K562 (cell line): ENCODE measurements around the gene PDIA3. TPM values are rescaled to one million over a fixed set of nuclear protein-coding genes. Genes with fewer than 3 reads are reported as not detected.

Experiments used
- CCAR2 ChIP-seq: fragments of 200-400 bp; formaldehyde crosslinking; IDR thresholded peaks from 2 replicates; pipeline ENCODE4 v1.6.1; 2017; ENCODE audit warnings: mild to moderate bottlenecking, low read depth, low read length
- HDGF ChIP-seq: fragments of 450-650 bp; IDR thresholded peaks from 2 replicates; pipeline ENCODE4 v1.6.1; 2016
- KLF1 ChIP-seq: fragments of 450-650 bp; IDR thresholded peaks from 2 replicates; pipeline ENCODE4 v1.6.1; 2016; ENCODE audit warnings: missing genetic modification characterization, missing compliant biosample characterization
- MBD2 ChIP-seq: sonication (generic); IDR thresholded peaks from 2 replicates; pipeline ENCODE4 v1.6.1; 2016; ENCODE audit warnings: low read depth, borderline replicate concordance
- NR2C2 ChIP-seq, 2 experiments: fragments of 200-800 bp in 1 of 2; sonication (Bioruptor generic) in 1 of 2; sonication (generic) in 1 of 2; formaldehyde crosslinking in 1 of 2; IDR thresholded peaks; 2 replicates each; pipeline versions ENCODE4 v1.6.1 to v1.8.0; 2016 to 2022; ENCODE audit warnings: mild to moderate bottlenecking in 1 of 2, missing compliant biosample characterization in 1 of 2, missing genetic modification characterization in 1 of 2, missing genetic modification reagents in 1 of 2
- OTX1 ChIP-seq: fragments of 450-650 bp; formaldehyde crosslinking; IDR thresholded peaks from 2 replicates; pipeline ENCODE4 v1.4.0; 2022; ENCODE audit warnings: mild to moderate bottlenecking
- RBFOX2 ChIP-seq: fragments of 200-400 bp; formaldehyde crosslinking; IDR thresholded peaks from 2 replicates; pipeline ENCODE4 v1.6.1; 2017; ENCODE audit warnings: low read depth, mild to moderate bottlenecking, low read length, moderate library complexity
- SLC30A9 ChIP-seq: fragments of 250-450 bp; sonication (Bioruptor Pico); IDR thresholded peaks from 2 replicates; pipeline ENCODE4 v1.8.0; 2022; ENCODE audit warnings: mild to moderate bottlenecking, moderate library complexity
- TARDBP ChIP-seq: fragments of 450-650 bp; IDR thresholded peaks from 2 replicates; pipeline ENCODE4 v1.6.1; 2016
- TRIM28 ChIP-seq: fragments of 450-650 bp; IDR thresholded peaks from 2 replicates; pipeline ENCODE4 v1.6.1; 2017
- ZEB2 ChIP-seq: fragments of 450-650 bp; IDR thresholded peaks from 2 replicates; pipeline ENCODE4 v1.6.1; 2016
- ZNF589 ChIP-seq: fragments of 200-800 bp; sonication (Bioruptor generic); IDR thresholded peaks from 2 replicates; pipeline ENCODE4 v1.6.1; 2016; ENCODE audit warnings: low read depth, missing genetic modification characterization, missing compliant biosample characterization
- polyA plus RNA-seq, 8 experiments: library from polyadenylated mRNA; depleted of rRNA in 4 of 8; stranded (reverse) in 5 of 8; unstranded in 3 of 8; fragments of >200 nt; fragmentation: Nextera tagmentation in 2 of 8; fragmentation: Illumina TruSeq in 1 of 8; extraction: Ambion mirVana in 2 of 8; extraction: Trizol in 1 of 8; gene quantifications; 2 replicates each; pipeline versions ENCODE4 v1.2.1 to v1.2.3, GENCODE V29; 2011 to 2014; ENCODE audit warnings: inconsistent platforms in 1 of 8, missing spikeins in 1 of 8
- total RNA-seq, 7 experiments: library from RNA; depleted of rRNA in 6 of 7; stranded (reverse); fragments of >200 nt in 6 of 7; fragmentation: Illumina TruSeq in 2 of 7; extraction: Trizol in 2 of 7; gene quantifications; 2 replicates each; pipeline versions ENCODE4 v1.2.1 to v1.2.3, GENCODE V29; 2011 to 2021; ENCODE audit warnings: low replicate concordance in 1 of 7
- TF ChIP-seq, protein P1 (sequence below): fragments of 450-650 bp; formaldehyde crosslinking; conservative IDR thresholded peaks from 2 replicates; pipeline ENCODE4 v1.4.0; 2022; ENCODE audit warnings: mild to moderate bottlenecking, missing genetic modification characterization
- TF ChIP-seq, protein P2 (sequence below): fragments of 450-650 bp; IDR thresholded peaks from one replicate; pipeline ENCODE4 v1.6.1; 2018; ENCODE audit warnings: mild to moderate bottlenecking, moderate library complexity; ENCODE audit not compliant: partially characterized antibody
- TF ChIP-seq, protein P3 (sequence below): IDR thresholded peaks from 2 replicates; pipeline ENCODE4 v1.6.1; 2012; ENCODE audit warnings: low read depth, low read length, improper control_type of control experiment, borderline replicate concordance
- TF ChIP-seq, protein P4 (sequence below): sonication (generic); formaldehyde crosslinking; IDR thresholded peaks from 2 replicates; pipeline ENCODE4 v1.8.1; 2023; ENCODE audit warnings: missing genetic modification reagents, mild to moderate bottlenecking, borderline replicate concordance
- TF ChIP-seq, protein P5 (sequence below): fragments of 250-450 bp; sonication (Bioruptor Pico); IDR thresholded peaks from 2 replicates; pipeline ENCODE4 v1.6.1; 2021; ENCODE audit warnings: mild to moderate bottlenecking

The PDIA3 gene
- total and polyA plus RNA-seq, 9 of the 15 experiments (the other 6 are each of a cell fraction or from before 2014, with no cell fraction given) = 13.5 to 386 (median 149) TPM

DNA sequence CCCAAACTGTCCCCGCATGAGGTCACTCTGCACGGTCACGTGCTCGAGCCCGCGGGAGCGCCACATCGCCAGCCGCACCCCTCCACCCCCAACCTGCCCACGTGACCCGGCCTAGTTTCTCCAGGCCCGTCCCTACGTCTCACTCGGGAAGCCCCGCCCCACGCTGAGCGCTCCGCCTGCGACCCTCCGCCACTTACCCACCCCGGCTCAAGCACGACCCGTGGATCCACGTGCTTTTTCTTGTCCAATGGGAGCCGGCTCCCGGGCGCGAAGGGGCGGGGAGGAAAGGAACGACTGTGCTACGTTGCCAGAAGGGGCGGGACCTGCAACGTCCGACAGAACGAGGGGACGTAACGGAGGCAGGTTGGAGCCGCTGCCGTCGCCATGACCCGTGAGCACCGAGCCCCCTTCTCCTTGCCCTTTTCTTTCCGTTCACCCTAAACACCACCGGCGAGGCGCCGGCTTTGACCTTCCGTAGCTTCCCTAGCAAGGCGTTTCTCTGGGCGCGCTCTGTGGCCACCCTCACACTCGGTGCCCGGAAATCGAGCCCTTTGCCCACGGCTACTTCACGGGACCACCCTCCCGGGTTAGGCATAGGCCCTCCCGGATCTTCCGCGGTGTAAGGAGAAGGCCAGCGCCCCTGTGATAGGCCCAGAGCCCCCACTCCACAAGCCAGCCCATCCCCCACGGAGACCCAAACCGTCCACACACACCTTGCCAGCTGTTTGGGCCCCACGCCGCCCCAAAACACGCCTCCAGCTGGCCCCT, 45.9 kb downstream of the PDIA3 start, which contains the start of gene SERF2 (continued):
- TF ChIP-seq, protein P1, sequence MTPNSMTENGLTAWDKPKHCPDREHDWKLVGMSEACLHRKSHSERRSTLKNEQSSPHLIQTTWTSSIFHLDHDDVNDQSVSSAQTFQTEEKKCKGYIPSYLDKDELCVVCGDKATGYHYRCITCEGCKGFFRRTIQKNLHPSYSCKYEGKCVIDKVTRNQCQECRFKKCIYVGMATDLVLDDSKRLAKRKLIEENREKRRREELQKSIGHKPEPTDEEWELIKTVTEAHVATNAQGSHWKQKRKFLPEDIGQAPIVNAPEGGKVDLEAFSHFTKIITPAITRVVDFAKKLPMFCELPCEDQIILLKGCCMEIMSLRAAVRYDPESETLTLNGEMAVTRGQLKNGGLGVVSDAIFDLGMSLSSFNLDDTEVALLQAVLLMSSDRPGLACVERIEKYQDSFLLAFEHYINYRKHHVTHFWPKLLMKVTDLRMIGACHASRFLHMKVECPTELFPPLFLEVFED = no peak
- TF ChIP-seq KLF1 (0 out of 2 replicates have a peak, but pooled peaks have one; percentile 70), ZNF589 (CRISPR knock-in tag) (peak; percentile 47; the same call in 1 of the 2 replicates), TARDBP (0 out of 2 replicates have a peak, but pooled peaks have one; percentile 62), RBFOX2 (peak; percentile 100), OTX1 (CRISPR knock-in tag) (peak; percentile 20; the same call in 1 of the 2 replicates), NR2C2 (CRISPR knock-in tag; IDR thresholded peaks at IDR 0.05) (peak; percentile 69; the same call in 1 of the 2 replicates), NR2C2 (tag; IDR thresholded peaks at IDR 0.05) (peak; percentile 75), TRIM28 (peak; percentile 39; the same call in 1 of the 2 replicates), HDGF (no peak), MBD2 (peak; percentile 71; the same call in 1 of the 2 replicates), ZEB2 (0 out of 2 replicates have a peak, but pooled peaks have one; percentile 52), SLC30A9 (CRISPR knock-in tag) (no peak), CCAR2 (no peak)
- TF ChIP-seq, protein P2, sequence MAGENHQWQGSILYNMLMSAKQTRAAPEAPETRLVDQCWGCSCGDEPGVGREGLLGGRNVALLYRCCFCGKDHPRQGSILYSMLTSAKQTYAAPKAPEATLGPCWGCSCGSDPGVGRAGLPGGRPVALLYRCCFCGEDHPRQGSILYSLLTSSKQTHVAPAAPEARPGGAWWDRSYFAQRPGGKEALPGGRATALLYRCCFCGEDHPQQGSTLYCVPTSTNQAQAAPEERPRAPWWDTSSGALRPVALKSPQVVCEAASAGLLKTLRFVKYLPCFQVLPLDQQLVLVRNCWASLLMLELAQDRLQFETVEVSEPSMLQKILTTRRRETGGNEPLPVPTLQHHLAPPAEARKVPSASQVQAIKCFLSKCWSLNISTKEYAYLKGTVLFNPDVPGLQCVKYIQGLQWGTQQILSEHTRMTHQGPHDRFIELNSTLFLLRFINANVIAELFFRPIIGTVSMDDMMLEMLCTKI = no peak
- TF ChIP-seq, protein P3, sequence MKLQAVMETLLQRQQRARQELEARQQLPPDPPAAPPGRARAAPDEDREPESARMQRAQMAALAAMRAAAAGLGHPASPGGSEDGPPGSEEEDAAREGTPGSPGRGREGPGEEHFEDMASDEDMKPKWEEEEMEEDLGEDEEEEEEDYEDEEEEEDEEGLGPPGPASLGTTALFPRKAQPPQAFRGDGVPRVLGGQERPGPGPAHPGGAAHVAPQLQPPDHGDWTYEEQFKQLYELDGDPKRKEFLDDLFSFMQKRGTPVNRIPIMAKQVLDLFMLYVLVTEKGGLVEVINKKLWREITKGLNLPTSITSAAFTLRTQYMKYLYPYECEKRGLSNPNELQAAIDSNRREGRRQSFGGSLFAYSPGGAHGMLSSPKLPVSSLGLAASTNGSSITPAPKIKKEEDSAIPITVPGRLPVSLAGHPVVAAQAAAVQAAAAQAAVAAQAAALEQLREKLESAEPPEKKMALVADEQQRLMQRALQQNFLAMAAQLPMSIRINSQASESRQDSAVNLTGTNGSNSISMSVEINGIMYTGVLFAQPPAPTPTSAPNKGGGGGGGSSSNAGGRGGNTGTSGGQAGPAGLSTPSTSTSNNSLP = no peak
- TF ChIP-seq, protein P4, sequence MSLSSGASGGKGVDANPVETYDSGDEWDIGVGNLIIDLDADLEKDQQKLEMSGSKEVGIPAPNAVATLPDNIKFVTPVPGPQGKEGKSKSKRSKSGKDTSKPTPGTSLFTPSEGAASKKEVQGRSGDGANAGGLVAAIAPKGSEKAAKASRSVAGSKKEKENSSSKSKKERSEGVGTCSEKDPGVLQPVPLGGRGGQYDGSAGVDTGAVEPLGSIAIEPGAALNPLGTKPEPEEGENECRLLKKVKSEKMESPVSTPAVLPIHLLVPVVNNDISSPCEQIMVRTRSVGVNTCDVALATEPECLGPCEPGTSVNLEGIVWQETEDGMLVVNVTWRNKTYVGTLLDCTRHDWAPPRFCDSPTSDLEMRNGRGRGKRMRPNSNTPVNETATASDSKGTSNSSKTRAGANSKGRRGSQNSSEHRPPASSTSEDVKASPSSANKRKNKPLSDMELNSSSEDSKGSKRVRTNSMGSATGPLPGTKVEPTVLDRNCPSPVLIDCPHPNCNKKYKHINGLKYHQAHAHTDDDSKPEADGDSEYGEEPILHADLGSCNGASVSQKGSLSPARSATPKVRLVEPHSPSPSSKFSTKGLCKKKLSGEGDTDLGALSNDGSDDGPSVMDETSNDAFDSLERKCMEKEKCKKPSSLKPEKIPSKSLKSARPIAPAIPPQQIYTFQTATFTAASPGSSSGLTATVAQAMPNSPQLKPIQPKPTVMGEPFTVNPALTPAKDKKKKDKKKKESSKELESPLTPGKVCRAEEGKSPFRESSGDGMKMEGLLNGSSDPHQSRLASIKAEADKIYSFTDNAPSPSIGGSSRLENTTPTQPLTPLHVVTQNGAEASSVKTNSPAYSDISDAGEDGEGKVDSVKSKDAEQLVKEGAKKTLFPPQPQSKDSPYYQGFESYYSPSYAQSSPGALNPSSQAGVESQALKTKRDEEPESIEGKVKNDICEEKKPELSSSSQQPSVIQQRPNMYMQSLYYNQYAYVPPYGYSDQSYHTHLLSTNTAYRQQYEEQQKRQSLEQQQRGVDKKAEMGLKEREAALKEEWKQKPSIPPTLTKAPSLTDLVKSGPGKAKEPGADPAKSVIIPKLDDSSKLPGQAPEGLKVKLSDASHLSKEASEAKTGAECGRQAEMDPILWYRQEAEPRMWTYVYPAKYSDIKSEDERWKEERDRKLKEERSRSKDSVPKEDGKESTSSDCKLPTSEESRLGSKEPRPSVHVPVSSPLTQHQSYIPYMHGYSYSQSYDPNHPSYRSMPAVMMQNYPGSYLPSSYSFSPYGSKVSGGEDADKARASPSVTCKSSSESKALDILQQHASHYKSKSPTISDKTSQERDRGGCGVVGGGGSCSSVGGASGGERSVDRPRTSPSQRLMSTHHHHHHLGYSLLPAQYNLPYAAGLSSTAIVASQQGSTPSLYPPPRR (CRISPR knock-in tag) = peak; percentile 91
- TF ChIP-seq, protein P5, sequence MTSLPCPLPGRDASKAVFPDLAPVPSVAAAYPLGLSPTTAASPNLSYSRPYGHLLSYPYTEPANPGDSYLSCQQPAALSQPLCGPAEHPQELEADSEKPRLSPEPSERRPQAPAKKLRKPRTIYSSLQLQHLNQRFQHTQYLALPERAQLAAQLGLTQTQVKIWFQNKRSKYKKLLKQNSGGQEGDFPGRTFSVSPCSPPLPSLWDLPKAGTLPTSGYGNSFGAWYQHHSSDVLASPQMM = no peak
